ENCODE data around the gene KDM4B.

KDM4B gene

DNA sequence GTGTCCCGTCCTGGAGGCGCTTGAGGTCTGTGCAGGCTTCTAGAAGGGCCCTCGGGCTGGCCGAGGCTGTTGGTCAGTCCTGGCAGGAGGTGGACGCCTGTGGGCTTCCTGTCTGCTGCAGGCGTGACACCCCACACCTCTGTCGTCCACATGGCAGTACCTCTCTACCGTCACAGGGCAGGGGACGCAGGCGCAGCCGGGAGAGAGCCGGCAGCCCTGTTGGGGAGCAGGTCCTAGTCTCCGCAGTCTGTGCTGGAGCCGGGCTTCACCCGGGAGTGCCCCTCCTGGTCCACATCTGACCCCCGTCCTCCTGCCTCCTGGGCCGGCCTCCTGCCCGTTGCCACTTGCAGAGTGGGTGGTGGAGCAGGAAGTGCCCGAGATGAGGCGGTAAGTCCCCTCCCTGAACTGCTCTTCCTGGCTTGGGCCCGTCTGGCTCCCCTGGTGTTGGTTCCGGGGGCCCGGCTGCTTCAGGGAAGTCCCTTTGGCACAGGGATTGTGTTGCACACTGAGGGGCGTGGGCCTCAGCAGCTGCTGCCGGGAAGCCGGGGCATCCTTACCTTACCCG lies 106.0 kb downstream of the KDM4B start:
- DNase-seq: no peak

DNA sequence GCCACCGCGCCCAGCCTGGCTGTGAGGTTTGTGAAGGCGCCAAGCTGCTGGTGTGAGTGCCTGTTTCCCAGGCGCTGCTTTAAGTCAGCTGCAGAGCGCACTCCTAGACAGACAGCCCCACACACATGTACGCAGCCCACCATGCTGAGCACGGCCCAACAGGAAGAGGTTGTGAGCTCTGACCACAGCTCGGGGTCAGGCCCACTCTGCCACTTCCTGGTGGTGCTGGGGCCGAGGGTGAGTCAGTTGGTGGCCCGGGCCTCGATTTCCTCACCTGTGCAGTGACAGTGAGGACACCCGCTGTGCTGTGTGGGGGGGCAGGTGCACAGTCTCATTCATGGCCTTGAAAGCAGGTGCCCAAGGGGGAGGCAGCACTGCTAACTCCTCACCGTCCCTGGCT lies 106.7 kb downstream of the KDM4B start:
- DNase-seq: no peak

DNA sequence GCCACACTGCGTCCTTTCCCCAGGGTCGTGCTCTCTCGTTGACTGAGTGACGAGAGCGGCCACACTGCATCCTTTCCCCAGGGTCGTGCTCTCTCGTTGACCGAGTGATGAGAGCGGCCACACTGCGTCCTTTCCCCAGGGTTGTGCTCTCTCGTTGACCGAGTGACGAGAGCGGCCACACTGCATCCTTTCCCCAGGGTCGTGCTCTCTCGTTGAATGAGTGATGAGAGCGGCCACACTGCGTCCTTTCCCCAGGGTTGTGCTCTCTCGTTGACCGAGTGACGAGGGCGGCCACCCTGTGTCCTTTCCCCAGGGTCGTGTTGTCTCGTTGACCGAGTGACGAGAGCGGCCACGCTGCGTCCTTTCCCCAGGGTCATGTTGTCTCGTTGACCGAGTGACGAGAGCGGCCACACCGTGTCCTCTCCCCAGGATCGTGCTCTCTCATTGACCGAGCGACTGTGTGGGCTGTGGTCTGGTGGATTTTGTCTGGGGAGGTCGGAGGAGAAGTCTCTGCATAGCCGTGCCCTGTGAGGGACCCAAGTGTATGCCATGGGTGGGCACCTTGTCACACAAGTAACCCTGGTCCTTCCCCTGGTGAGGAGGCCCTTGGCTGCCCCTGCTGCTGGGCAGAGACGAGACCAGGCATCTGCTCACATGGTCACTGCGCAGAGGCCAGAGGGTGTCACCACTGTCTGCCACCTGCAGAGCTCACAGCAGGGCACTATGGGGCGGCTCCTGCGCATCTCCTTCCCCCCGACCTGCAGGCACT lies 107.7 kb downstream of the KDM4B start:
- no peak for DNase-seq

DNA sequence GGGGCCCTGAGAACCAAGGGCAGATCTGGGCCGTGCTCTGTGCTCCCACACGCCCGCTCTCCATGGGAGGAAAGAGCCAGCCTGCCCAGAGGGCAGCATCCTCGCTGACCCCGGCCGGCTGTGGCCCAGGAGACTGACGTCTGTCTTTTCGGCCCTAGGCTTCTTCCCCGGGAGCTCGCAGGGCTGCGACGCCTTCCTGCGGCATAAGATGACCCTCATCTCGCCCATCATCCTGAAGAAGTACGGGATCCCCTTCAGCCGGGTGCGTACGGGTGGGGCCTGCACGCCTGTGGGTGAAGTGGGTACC lies 108.2 kb downstream of the KDM4B start:
- DNase-seq: no peak

DNA sequence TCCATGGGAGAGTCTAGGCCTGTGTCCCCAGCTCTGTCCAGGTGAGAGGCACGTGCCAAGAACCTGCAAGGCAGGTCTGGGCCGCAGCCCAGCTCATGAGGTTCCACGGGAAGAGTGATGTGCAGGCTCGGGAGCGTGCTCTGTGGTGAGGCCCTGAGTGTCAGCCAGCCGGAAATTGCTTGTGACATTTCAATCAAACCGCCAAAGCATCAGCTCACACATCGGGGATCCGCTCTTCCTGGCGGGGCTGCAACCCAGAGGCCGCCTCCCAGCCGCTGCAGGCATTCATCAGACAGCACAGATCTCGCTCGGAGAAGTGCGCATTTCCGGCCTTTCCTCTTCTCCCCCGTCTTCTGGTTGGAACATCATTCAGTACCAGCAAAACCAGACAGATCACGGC lies 109.3 kb downstream of the KDM4B start:
- DNase-seq: no peak

DNA sequence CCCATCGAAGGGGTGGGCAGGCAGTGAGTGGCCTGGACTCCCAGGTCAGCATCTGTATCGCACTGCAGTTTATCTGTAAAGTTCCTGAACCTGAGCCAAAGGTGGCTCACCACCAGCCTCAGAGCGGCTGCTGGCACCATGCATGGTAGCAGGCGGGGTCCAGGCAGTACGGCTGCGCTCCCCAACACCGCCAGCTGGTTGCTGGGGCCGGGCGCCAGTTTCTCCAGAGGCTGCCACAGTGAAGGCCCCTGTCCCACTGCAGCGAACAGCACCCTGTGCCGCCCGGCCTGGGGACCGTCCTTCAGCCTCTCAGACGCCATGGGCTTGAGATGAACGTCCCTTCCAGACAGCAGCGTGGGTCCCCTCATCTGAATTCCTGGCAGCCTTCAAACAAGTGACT lies 109.8 kb downstream of the KDM4B start:
- DNase-seq: no peak

DNA sequence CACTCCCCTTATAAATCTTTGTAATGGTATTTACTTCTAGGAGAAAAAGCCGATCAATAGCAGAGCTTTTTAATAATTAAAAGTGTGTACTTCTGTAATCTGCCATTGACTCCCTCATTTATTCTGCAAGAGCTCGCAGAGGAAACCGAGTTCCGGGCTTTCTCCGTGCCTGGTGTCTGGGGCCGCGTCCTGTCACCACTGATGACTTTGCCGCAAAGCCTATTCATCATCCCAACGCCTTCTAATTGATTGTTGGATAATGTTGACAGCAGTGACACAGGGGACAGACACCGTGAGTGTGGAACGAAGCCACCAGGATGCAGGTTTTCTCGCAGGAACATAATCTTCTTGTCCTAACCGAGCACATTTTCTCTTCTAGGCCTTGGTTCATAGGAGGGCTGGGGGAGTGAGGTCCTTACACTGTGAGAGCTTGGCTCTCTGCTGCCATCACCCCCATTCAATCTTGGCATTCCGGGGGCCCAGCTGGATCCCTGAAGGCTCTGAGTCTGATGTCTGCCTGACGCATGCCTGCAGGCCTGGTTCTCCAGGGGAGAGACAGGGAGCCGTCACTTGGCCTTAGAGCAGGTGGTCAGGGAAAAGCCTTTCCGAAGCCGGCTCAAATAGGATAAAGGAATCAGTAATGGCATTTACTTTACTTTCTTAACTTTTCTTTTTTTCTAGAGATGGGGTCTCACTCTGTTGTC lies 110.3 kb downstream of the KDM4B start:
- DNase-seq: no peak

DNA sequence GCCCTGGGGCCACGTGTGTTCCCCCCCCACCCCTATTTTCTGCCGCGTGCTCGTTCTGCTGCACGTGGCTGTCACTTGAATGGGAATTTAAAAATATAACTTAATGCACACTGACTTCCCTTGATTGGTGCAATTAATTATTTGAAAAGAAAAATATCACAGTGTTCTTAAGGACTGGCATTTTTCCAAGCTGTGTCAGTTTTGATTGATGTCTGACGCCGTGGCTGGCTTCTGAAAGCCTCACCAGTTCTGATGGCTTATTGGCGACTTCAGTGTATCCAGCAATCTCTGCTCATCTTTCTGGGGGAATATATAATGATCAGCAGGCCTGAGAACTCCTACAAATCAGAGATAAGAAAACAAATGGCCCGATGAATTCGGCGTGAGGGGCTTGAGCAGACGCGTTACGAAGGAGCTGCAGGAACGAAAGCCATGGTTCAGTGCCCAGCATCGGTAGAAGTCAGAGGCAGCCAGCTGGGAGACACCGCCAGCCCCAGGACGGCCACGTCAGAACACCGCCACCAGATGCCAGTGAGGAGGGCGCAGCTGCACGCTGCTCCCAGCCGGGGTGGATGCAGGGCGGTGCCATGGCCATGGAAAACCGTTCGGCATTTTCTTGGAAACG lies 111.2 kb downstream of the KDM4B start:
- DNase-seq: no peak

DNA sequence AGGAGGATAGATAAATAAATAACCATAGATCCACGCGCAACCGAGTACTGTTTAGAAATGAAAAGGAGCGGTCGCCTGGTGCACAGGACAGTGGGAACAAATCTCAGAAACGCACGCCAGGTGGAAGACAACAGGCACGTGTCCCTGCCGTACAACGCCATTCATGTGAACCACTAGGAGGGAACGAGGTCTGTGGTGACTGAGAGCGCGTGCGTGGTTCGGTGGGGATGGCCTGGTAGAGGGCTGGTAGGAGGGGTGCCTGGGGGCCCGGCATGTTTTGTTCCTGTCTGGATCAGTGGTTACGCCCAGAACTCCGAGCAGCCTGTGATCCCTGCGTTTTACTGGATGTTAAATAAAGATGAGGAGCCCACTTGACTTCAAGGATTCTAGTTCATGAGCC lies 111.9 kb downstream of the KDM4B start:
- no peak for DNase-seq

DNA sequence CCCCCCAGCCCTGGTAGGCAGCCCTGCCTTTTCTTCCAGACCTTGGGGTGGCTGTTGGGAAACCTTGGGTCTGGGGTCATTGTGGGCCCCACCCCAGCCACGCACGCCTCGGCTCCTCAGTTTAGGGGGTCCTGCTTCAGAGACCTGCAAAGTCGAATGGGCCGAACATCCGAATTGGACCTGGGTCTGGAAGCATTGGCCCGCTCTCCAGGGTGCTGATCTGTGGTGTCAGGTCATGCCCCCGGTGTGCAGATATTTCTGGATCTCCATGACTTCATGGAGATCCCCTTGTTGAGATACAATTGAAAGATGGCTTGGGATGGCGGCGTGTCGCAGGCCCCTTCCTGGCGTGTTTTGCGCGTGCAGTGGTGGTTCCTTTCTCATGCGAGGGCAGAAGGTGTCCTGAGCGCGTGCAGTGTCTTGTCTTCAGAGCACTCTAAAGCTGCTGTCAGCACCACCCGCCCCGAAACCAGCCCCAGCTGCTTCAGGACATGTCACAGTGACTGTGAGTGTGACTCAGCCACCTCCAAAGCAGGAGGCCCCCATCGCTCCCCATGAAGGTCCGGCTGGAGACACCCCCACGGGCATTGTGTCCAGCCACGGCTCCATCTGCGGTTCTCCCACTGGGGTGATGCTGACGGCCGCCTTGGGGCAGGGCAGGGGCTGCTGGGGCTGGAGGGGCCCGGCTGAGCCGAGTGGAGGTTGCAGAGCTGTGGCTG lies 112.7 kb downstream of the KDM4B start:
- no peak for DNase-seq

DNA sequence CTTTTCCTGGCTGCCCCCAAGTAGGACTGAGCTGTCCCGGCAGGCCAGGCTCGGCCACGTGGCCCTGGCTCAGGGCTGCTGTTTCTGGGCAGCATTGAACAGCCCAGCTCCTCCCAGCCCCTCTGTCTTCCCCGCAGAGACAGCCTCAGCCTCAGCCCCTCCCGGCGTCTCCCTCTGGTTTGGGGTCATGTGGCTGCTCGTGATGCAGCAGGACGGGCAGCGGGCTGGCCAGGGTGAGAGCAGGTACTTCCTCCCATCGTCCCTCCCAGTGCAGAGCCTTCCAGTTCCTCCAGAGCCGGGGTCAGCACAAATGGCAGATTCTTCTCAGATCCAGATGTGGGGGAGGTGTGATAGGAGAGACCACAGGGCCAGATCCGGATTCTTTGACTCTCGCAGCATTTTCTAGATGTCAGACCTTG lies 114.6 kb downstream of the KDM4B start:
- DNase-seq: no peak

DNA sequence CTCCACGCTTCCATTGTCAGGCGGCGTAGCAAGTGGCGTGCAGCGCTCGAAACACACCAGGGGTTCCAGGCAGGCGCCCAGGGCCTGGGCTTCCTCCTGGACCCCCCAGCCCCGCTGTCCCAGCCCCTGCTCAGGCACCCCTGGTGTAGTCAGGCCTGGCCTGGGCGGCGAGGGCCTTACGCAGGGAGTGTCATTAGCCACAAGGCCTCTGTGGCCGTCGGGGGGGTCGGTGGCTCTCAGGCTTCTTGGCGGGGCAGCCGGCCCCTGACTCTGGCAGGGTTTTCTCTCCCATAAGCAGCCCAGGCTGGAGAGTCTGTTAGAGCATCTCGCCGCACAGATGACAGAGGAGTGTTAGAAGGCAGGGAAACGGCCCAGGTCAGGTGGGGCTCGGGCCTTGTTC lies 116.7 kb downstream of the KDM4B start:
- no peak for DNase-seq

DNA sequence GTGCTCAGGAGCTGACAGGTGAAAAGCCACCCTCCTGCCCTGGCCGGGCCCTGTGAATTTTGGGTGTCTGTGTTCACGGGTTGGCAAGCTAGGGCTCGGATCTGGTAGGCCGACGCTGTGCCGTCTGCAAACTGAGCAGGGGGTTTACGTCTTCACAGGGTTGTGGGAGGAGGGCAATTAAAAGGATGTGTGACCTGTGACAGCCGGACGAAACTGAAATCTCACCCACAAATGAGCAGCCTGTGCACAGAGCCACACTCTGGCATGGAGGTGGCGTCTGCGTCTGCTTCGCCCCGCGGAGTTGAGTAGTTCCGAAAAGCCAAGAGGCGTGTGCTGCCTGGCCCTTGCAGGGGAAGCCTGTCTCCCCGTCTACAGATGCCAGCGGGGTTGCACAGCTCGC lies 117.3 kb downstream of the KDM4B start:
- no peak for DNase-seq

DNA sequence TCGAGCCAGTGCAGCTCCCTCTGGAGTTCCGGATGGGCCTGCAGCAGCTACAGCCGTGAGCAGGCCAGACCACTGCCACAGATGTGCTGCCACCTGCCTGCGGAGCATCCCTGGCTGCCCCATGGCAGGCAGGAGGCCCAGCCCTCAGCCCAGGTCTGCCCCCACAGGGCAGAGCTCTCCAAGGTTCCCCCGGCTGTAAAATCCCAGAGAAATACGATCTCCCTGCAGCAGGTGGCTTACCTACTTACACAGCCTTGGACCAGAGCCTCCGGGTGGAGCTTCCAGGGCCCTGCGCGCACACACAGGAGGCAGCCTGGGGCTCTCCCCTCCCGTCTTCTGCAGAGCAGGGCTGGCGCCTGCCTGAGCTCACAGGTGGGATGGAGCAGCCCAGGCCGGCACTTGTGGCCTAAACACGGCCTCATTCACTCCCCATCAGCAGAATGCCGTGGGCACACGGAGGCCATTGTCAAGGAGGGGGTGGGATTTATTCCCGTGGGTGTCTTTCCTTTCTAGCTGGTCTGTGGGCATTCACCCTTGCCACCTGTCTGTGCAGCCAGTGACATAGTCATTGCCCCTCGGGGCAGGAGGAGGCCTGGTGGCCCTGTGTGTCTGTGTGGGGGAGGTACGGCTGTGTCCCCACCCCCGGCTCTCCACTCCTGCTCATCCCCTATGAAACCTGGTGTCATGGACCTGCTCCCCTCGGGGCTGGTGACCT lies 118.0 kb downstream of the KDM4B start:
- DNase-seq: peak; percentile 63

DNA sequence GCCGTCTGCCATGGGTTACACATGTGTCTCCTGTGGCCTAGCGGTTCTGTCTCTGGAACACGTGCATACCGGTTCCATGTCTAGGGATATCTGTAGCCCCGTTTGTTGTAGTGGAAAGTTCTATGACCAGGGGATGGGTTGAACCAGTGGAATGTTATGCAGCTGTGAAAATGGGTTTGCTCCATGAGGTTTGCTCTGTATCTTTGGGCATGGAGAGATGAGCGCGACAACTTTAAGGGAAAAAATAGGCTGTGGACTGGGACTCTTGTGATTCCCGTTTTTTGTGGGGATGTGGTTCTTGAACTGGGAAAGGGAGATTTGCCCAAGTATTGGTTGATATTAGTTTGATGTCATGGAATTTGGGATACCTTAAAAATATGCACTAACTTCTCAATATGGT lies 120.4 kb downstream of the KDM4B start:
- DNase-seq: no peak

DNA sequence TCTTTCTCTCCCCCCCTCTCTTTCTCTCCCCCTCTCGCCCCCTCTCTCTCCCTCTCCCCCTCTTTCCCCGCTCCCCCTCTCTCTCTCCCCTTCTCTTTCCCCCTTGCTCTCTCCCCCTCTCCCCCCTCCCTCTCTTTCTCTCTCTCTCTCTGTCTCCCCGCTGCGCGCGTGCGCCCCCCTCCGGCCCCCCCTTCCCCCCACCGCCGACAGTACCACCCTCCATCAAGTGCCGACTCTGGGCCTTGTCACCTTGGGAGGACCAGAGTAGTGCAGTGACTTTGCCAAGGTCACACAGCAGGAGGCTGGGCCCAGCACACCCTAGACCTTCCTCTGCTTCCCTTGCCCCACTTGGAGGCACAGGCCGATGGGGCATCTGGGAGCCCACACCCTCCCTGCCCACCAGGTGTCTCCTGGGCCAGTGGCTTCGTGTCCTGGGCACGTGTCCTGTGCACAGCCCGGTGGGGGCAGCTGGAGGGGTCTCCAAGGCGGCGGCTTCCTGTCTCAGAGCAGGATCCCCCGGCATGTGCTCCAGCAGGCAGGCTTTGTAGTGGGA lies 121.6 kb downstream of the KDM4B start:
- no peak for DNase-seq

DNA sequence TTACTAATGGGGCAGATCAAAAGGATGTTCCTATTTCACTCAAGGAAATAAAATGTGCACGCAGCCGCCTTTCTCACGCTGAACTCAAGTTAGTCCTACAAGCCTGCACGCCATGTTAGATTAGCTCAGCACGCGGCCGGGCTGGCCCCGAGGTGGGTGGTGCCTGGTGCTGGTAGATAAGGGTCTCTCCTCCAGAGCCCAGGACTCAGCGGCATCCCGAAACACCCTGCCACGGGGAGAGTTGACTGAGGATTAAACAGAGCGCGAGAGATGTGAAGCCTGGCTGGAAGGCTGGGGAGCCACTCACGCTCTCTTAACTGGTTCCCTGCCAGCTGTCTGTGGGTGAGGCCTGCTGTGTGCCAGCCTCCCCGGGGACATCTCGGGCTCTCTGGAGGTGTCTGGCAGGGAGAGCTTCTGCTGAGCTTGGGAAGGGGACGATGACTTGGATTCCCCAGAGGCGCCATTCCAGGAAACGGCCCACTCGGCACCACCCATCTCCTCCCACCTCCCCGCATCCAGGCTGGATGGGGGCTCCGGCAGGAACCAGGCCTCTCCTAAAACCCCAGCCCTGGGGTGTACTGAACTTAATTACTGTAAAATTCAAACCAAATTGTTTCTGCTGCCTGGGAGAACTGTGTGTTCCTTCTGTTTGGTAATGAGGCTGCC lies 122.2 kb downstream of the KDM4B start:
- no peak for DNase-seq

DNA sequence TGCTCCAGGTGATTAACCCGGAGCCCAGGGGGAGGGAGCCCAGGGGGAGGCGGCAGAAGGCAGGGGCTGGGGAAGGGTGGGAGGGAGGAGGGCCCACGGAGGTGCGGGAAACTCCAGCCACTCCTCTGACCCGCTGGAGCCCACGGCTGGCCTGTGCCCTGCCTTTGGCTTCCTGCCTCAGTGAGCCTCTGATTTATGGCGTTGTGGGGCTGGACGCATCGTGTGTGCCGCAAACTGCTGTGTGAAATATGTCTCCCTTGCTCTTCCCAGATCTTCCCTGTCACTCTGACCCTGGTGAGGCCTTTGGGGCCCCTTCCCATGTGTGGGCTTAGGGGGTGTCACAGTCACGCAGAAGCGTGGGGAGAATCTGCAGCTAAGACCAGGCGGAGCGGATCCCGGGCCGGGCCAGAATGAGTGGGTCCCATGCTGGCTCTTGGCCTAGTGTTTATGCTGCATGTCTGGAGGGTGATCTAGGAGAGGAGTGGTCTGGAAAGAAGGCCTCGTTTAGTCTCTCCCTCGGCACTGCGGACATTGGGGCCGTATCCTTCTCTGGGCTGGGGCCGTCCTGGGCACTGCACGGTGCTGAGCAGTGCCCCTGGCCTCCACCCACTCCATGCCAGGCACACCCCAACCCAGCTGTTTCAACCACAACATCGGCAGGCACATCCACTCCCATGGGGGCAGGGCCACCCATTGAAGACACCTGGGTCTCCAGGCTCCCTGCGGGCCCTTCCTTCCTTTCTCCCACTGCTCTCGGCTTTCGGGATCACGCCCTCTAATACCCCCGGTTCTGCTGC lies 123.0 kb downstream of the KDM4B start:
- DNase-seq: no peak

DNA sequence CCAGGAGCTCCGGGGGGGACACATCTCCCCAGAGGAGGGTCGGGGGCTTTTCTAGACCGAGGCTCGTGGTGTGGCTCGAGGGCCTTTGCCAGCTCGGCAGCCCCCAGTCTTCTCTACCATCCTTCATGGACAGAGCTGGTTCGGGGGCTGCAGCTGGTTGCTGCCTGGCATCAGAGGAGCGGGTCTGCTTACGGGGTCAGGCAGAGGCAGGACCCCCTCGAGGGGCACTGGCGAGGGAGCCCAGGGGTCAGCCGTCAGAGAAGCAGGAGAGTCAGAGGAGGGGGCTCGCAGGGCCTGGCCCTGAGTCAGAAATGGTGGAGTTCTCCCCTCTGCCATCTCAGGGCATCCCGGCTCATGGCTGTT lies 123.5 kb downstream of the KDM4B start:
- no peak for DNase-seq

DNA sequence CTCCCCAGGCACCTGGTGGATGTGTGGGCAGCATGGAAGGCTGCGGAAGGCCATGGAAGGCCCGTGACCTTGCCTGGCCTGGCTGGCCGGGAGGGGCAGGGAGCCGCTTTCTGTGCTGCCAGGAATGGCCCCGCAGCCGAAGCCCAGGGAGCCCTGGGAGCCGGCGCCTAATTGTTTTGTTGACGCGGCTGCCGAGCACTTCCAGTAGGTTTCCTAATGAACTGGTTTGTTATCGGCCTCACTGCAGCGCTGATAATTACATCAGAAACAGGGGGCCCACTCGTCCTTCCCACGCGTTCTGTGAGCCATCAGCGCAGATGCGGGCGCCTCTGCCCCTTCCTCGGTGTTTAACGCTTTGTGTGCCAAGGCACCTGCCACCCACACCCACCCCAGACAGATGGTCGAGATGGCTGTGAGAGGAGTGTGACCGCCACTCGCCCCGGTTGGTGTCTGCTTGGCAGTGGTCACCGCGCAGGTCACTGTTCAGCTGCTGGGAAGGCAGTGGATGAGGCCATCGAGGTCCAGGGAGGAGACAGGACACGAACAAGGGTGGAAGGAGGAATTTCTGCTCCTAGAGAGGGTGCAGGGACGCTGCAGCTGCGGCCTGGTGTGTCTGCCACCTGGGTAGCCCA lies 124.5 kb downstream of the KDM4B start:
- DNase-seq: no peak

Measured in NCI-H2029 (cell line).